ENCODE data around the gene RHPN2. TPM values are rescaled to one million over a fixed set of nuclear protein-coding genes. Genes with fewer than 3 reads are reported as not detected.
"Not testable (repeated sequence)": the region's sequence is repeated elsewhere in the genome, so short reads cannot be mapped to it uniquely, and the experiment has no call there.

The RHPN2 gene
- total and polyA plus RNA-seq, 4 experiments from 2014 or later: 0.14 to 0.22 (median 0.20) TPM; not detected in 1

DNA sequence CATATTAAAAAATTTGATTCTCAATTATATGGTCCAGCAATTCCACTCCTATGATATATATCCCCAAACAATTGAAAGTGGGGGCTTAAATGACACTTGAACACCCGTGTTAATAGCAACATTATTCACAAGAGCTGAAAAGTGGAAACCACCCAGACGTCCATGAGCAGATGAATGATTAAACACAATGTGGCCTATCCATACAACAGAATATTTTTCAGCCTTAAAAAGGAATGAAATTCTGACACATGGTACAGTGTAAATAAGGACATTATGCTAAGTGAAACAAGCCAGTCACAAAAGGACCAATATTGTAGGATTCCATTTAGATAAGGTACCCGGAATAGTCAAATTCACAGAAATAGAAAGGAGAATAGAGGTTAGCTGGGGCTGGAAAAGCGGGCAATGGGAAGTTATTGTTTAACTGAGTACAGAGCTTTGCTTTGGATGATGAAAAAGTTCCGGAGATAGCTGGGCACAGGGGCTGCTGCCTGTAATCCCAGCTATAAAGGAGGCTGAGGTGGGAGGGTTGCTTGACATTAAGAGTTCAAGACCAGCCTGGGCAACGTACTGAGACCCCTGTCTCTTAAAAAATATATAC, 61.2 kb downstream of the RHPN2 start:
- H3K27ac Mint-ChIP-seq; H3K36me3 ChIP-seq (ENCODE audit: insufficient read depth, low read length); H3K4me3 ChIP-seq (ENCODE audit: low read length in 2 of 2); CTCF ChIA-PET (ENCODE audit: partially characterized antibody); H3K36me3 Mint-ChIP-seq; H3K9me3 Mint-ChIP-seq; H3K27me3 Mint-ChIP-seq; H3K27ac ChIP-seq (ENCODE audit: low read depth, low read length); H3K27me3 ChIP-seq (ENCODE audit: insufficient read depth, low read length); DNase-seq; H3K4me3 Mint-ChIP-seq; H3K9me3 ChIP-seq (ENCODE audit: control insufficient read depth in 1 of 2, low read length in 2 of 2); POLR2A ChIA-PET (ENCODE audit: partially characterized antibody); intact Hi-C loops (cut with micrococcal nuclease): not testable (repeated sequence)
- peaks cover 16% of the 10 kb centered on the region for H3K4me1 ChIP-seq (ENCODE audit: insufficient read depth, low read length)
- H3K4me1 Mint-ChIP-seq: peaks cover 7 to 11% (median 9%) of the 10 kb centered on the region in 4 donors

DNA sequence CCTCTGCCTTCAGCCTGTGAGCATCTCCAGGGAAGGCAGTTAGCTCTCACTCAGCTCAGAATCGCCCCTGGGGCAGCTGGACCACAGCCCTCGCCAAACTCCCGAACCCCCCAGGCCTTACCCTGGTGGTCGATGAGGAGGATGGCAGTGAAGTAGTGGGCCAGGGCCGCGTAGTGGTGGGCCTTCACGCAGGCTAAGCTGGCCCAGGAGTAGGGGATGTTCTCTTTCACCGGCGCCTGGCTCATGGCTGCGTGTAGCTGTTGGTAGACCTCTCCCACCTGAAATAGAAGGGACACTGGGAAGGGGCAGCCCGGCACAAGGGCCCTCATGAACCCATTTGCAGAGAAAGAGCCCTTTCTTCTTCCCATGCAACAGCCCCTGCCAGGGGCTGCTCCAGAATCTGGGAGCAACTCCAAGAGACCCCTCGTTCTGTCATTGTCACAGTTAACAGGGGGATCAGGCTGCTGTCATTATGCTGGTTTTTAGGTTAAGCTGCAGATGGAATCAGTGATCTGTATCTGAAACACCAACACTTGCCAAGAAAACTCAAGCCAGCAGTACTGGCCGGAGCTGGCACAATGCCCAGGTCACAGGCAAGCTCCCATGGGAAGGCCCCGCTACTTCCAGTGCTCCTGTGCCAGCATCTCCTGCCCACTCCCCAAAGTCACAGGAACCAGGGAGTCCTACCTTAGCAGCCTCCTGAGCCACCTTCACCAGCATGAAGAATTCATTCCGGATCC, 62.4 kb downstream of the RHPN2 start:
- H3K4me1 ChIP-seq (ENCODE audit: insufficient read depth, low read length): peaks cover 16% of the 10 kb centered on the region
- H3K27me3 Mint-ChIP-seq; H3K27me3 ChIP-seq (ENCODE audit: insufficient read depth, low read length); H3K36me3 ChIP-seq (ENCODE audit: insufficient read depth, low read length); H3K27ac ChIP-seq (ENCODE audit: low read depth, low read length); DNase-seq; H3K9me3 Mint-ChIP-seq; H3K27ac Mint-ChIP-seq; H3K4me3 ChIP-seq (ENCODE audit: low read length in 2 of 2); H3K9me3 ChIP-seq (ENCODE audit: control insufficient read depth in 1 of 2, low read length in 2 of 2); intact Hi-C loops (cut with micrococcal nuclease); POLR2A ChIA-PET (ENCODE audit: partially characterized antibody); CTCF ChIA-PET (ENCODE audit: partially characterized antibody); H3K36me3 Mint-ChIP-seq: not testable (repeated sequence)
- H3K4me3 Mint-ChIP-seq: peak overlapping the region in 1 of 8 donors; percentile 13
- H3K4me1 Mint-ChIP-seq: peaks cover 7 to 14% (median 13%) of the 10 kb centered on the region in 4 donors

- H3K9me3 ChIP-seq (ENCODE audit: control insufficient read depth in 1 of 2, low read length in 2 of 2): no peaks in the 10 kb centered on the region
- no peak for DNase-seq
- peak overlapping the region in 4 of 8 donors; percentile 55 to 86 (median 69) for H3K4me3 Mint-ChIP-seq
- no peaks in the 10 kb centered on the region for H3K9me3 Mint-ChIP-seq
- H3K4me3 ChIP-seq (ENCODE audit: low read length in 2 of 2): no peak overlapping the region
- peak overlapping the region in 5 of 7 donors; percentile 5 to 93 (median 81) for H3K27ac Mint-ChIP-seq
- H3K4me1 Mint-ChIP-seq: peaks cover 7 to 14% (median 13%) of the 10 kb centered on the region in 4 donors
- POLR2A ChIA-PET (ENCODE audit: partially characterized antibody): no interaction called here
- no peaks in the 10 kb centered on the region for H3K27me3 ChIP-seq (ENCODE audit: insufficient read depth, low read length)
- H3K27me3 Mint-ChIP-seq: no peaks in the 10 kb centered on the region
- intact Hi-C loops (cut with micrococcal nuclease): no loop called here
- H3K27ac ChIP-seq (ENCODE audit: low read depth, low read length): no peak overlapping the region
- no peaks in the 10 kb centered on the region for H3K36me3 Mint-ChIP-seq
- peaks cover 16% of the 10 kb centered on the region for H3K4me1 ChIP-seq (ENCODE audit: insufficient read depth, low read length)
- no peaks in the 10 kb centered on the region for H3K36me3 ChIP-seq (ENCODE audit: insufficient read depth, low read length)
- CTCF ChIA-PET (ENCODE audit: partially characterized antibody): no interaction called here
Measured at GRCh38 chr19:33000910-33001309, 63.8 kb downstream of the RHPN2 start.

DNA sequence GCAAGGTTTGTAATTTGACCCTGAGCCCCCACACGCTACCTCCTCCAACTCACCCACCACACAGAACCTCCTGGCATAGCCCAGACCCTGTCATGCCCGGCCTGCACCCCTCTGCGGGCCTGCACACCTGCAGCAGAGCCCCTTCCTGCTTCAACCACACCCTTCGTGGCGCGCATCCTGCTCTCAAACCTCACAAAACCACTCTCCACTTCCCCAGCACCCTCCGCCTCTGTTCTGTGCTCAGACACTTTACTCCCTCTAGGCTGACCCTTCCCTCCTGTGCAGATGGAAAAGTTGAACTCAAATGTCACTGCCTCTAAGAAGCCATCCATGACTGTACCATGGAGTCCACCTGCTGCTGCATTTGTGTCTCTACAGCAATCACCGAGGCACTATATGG, 64.2 kb downstream of the RHPN2 start:
- intact Hi-C loops (cut with micrococcal nuclease): no loop called here
- Histone ChIP-seq H3K9me3 (ENCODE audit: control insufficient read depth in 1 of 2, low read length in 2 of 2) (no peaks in the 10 kb centered on the region), H3K4me3 (ENCODE audit: low read length in 2 of 2) (no peak overlapping the region), H3K4me1 (ENCODE audit: insufficient read depth, low read length) (peaks cover 16% of the 10 kb centered on the region), H3K27me3 (ENCODE audit: insufficient read depth, low read length) (no peaks in the 10 kb centered on the region), H3K27ac (ENCODE audit: low read depth, low read length) (no peak overlapping the region), H3K36me3 (ENCODE audit: insufficient read depth, low read length) (no peaks in the 10 kb centered on the region)
- Mint-ChIP-seq H3K4me3 (peak overlapping the region in 7 of 8 donors; percentile 30 to 86 (median 55)), H3K27ac (peak overlapping the region in 6 of 7 donors; percentile 5 to 93 (median 76)), H3K27me3 (no peaks in the 10 kb centered on the region), H3K9me3 (no peaks in the 10 kb centered on the region), H3K4me1 (peaks cover 7 to 14% (median 13%) of the 10 kb centered on the region in 4 donors), H3K36me3 (no peaks in the 10 kb centered on the region)
- CTCF ChIA-PET (ENCODE audit: partially characterized antibody): no interaction called here
- POLR2A ChIA-PET (ENCODE audit: partially characterized antibody): no interaction called here
- DNase-seq: peak in 3 of 5 donors; percentile 6 to 20 (median 14)

DNA sequence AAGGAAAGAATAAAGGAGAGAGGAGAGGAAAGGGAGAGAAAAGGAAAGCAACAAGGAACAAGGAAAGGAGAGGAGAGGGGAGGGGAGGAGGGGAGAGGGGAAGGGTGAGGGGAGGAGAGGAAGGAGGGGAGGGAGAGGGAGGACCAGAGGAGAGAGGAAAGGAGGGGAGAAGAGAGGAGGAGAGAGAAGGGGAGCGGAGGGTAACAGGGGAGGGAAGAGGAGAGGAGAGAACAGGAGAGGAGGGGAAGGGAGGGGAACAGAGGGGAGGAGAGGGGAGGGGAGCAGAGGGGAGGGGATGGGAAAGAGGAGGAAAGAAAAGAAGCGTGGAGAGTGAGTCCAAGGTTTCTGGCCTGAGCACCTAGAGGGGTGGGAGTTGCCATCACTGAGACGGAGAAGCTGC, 66.0 kb downstream of the RHPN2 start:
- Mint-ChIP-seq H3K4me3 (no peak overlapping the region), H3K9me3 (no peaks in the 10 kb centered on the region), H3K27me3 (no peaks in the 10 kb centered on the region), H3K36me3 (no peaks in the 10 kb centered on the region), H3K4me1 (peaks cover 7 to 14% (median 13%) of the 10 kb centered on the region in 4 donors), H3K27ac (peak overlapping the region in 4 of 7 donors; percentile 72 to 87 (median 75))
- Histone ChIP-seq H3K36me3 (ENCODE audit: insufficient read depth, low read length) (no peaks in the 10 kb centered on the region), H3K4me1 (ENCODE audit: insufficient read depth, low read length) (peaks cover 16% of the 10 kb centered on the region), H3K4me3 (ENCODE audit: low read length in 2 of 2) (no peak overlapping the region), H3K27ac (ENCODE audit: low read depth, low read length) (no peak overlapping the region), H3K9me3 (ENCODE audit: control insufficient read depth in 1 of 2, low read length in 2 of 2) (no peaks in the 10 kb centered on the region), H3K27me3 (ENCODE audit: insufficient read depth, low read length) (no peaks in the 10 kb centered on the region)
- ChIA-PET CTCF (ENCODE audit: partially characterized antibody) (no interaction called here), POLR2A (ENCODE audit: partially characterized antibody) (no interaction called here)
- DNase-seq: no peak
- intact Hi-C loops (cut with micrococcal nuclease): no loop called here

GRCh38 chr19:32997716-32998355, 66.9 kb downstream of the RHPN2 start:
- Histone ChIP-seq H3K27me3 (ENCODE audit: insufficient read depth, low read length) (no peaks in the 10 kb centered on the region), H3K9me3 (ENCODE audit: control insufficient read depth in 1 of 2, low read length in 2 of 2) (no peaks in the 10 kb centered on the region), H3K36me3 (ENCODE audit: insufficient read depth, low read length) (no peaks in the 10 kb centered on the region), H3K4me1 (ENCODE audit: insufficient read depth, low read length) (peaks cover 16% of the 10 kb centered on the region), H3K4me3 (ENCODE audit: low read length in 2 of 2) (no peak overlapping the region), H3K27ac (ENCODE audit: low read depth, low read length) (no peak overlapping the region)
- ChIA-PET POLR2A (ENCODE audit: partially characterized antibody) (no interaction called here), CTCF (ENCODE audit: partially characterized antibody) (no interaction called here)
- Mint-ChIP-seq H3K4me1 (peaks cover 7 to 14% (median 13%) of the 10 kb centered on the region in 4 donors), H3K27me3 (no peaks in the 10 kb centered on the region), H3K27ac (peak overlapping the region in 2 of 7 donors; percentile 9 to 16), H3K36me3 (no peaks in the 10 kb centered on the region), H3K4me3 (no peak overlapping the region), H3K9me3 (no peaks in the 10 kb centered on the region)
- DNase-seq: no peak
- intact Hi-C loops (cut with micrococcal nuclease): no loop called here

DNA sequence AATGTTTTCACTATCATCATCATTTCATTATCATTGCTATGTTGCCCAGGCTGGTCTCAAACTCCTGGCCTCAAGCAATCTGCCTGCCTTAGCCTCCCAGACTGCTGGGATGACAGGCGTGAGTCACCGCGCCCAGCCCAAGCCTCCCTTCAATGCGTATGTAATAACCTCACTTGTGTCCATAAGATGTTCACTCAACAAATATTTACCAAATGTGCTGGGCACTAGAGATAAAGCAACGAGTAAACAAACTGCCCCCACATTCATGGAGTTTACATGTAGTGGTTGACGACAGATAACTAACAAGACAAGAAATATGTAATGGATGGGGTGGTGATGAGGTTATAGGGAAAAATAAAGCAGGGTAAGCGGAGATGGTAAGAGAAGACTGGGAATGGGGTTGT, 67.6 kb downstream of the RHPN2 start:
- H3K36me3 ChIP-seq (ENCODE audit: insufficient read depth, low read length); H3K4me3 ChIP-seq (ENCODE audit: low read length in 2 of 2); H3K9me3 Mint-ChIP-seq; CTCF ChIA-PET (ENCODE audit: partially characterized antibody); H3K27me3 ChIP-seq (ENCODE audit: insufficient read depth, low read length); POLR2A ChIA-PET (ENCODE audit: partially characterized antibody); DNase-seq; H3K27me3 Mint-ChIP-seq; H3K36me3 Mint-ChIP-seq; intact Hi-C loops (cut with micrococcal nuclease); H3K4me3 Mint-ChIP-seq; H3K27ac ChIP-seq (ENCODE audit: low read depth, low read length); H3K9me3 ChIP-seq (ENCODE audit: control insufficient read depth in 1 of 2, low read length in 2 of 2): not testable (repeated sequence)
- H3K27ac Mint-ChIP-seq: peak overlapping the region in 1 of 7 donors; percentile 54
- H3K4me1 Mint-ChIP-seq: peaks cover 7 to 14% (median 13%) of the 10 kb centered on the region in 4 donors
- H3K4me1 ChIP-seq (ENCODE audit: insufficient read depth, low read length): peaks cover 16% of the 10 kb centered on the region

Data from CD4-positive, alpha-beta memory T cell (primary cell).